Testis (tissue), 3 donors: Measurements from ENCODE around the gene SMIM33. TPM values are rescaled to one million over a fixed set of nuclear protein-coding genes. Genes with fewer than 3 reads are reported as not detected.

Experiments used
- DNase-seq: peaks from one replicate; pipeline ENCODE4 v3.0.0-alpha.2; 2019
- H3K27ac ChIP-seq, 2 donors: fragments of 200-600 bp; sonication (generic); one replicate each; pipeline ENCODE4 v1.5.1; 2019
- H3K27me3 ChIP-seq: fragments of 200-600 bp; sonication (generic); one replicate; pipeline ENCODE4 v1.5.1; 2019
- H3K36me3 ChIP-seq: fragments of 200-600 bp; sonication (generic); one replicate; pipeline ENCODE4 v1.5.1; 2017; ENCODE audit warnings: low read depth; ENCODE audit errors: missing control alignments
- H3K4me1 ChIP-seq: fragments of 200-600 bp; sonication (generic); one replicate; pipeline ENCODE4 v1.5.1; 2019
- H3K4me3 ChIP-seq, 2 donors: fragments of 200-600 bp; sonication (generic); one replicate each; pipeline ENCODE4 v1.5.1; 2017 to 2019
- H3K9me3 ChIP-seq: fragments of 200-600 bp; sonication (generic); one replicate; pipeline ENCODE4 v1.5.1; 2017
- POLR2A ChIP-seq: fragments of 450-650 bp; IDR thresholded peaks from one replicate; pipeline ENCODE4 v1.6.1; 2017; ENCODE audit warnings: antibody characterized with exemption, mild to moderate bottlenecking, moderate library complexity
- WGBS, 2 donors: methylation state at CpG; one replicate each; pipeline ENCODE4 v1.1.5; 2018; 5-methylcytosine and 5-hydroxymethylcytosine counted together
- intact Hi-C: fragments of 100-400 bp; cut with DNase I; formaldehyde crosslinking; loops from one replicate; pipeline ENCODE4 v1.15.1; 2023; ENCODE audit warnings: low total_unique reads
- polyA plus RNA-seq: library from polyadenylated mRNA; stranded (reverse); fragments of 350-450 nt; fragmentation: Illumina TruSeq; extraction: RNeasy Lipid Tissue Mini Kit (QIAGEN cat#74804); gene quantifications from one replicate; pipeline ENCODE4 v1.2.3, GENCODE V29; 2014; ENCODE audit warnings: low read depth, low replicate concordance; ENCODE audit not compliant: insufficient read depth
- total RNA-seq, 2 donors: library from RNA; depleted of rRNA; stranded (reverse); fragments of >200 nt; gene quantifications; one replicate each; pipeline ENCODE4 v1.2.3, GENCODE V29; 2016
- TF ChIP-seq, protein P1 (sequence below), 3 experiments: fragments of 450-650 bp in 2 of 3; fragments of 200-600 bp in 1 of 3; sonication (generic) in 1 of 3; IDR thresholded peaks; one replicate each; pipeline ENCODE4 v1.5.1; 2016 to 2019; ENCODE audit warnings: antibody characterized with exemption in 3 of 3, mild to moderate bottlenecking in 2 of 3, moderate library complexity in 1 of 3

Gene SMIM33
- total and polyA plus RNA-seq, 3 donors from 2014 or later: 0.16 TPM; not detected in 2

DNA sequence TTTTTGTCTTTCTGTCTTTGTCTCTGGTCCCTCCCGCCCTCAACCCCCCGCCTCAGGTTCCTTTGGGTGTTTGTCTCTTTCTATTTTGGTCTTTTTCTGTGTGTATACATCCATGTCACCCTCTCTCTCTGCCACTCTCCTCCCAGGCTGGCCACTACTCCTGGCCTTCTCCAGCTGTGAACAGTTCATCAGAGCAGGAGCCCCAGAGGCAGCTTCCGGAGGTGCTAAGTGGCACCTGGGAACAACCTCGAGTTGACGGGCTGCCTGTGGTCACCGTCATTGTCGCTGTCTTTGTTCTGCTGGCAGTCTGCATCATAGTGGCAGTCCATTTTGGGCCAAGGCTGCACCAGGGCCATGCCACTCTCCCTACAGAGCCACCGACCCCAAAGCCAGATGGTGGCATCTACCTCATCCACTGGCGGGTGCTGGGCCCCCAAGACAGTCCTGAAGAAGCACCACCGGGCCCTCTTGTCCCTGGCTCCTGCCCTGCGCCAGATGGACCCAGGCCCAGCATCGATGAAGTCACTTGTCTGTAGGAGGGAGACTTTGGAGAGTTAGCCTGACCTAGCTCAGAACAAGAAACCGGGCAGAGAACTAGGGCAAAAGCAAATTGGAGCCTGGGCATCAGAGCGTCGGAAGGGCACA, 1.7 kb downstream of the SMIM33 start:
- Histone ChIP-seq H3K4me3 (no peak overlapping the region), H3K4me1 (no peaks in the 10 kb centered on the region)
- WGBS, 2 donors: 88 to 91% methylated on average over 14 to 15 of the region's 15 CpGs

GRCh38 chr5:139473105-139473504, 2.3 kb downstream of the SMIM33 start:
- TF ChIP-seq, protein P1, sequence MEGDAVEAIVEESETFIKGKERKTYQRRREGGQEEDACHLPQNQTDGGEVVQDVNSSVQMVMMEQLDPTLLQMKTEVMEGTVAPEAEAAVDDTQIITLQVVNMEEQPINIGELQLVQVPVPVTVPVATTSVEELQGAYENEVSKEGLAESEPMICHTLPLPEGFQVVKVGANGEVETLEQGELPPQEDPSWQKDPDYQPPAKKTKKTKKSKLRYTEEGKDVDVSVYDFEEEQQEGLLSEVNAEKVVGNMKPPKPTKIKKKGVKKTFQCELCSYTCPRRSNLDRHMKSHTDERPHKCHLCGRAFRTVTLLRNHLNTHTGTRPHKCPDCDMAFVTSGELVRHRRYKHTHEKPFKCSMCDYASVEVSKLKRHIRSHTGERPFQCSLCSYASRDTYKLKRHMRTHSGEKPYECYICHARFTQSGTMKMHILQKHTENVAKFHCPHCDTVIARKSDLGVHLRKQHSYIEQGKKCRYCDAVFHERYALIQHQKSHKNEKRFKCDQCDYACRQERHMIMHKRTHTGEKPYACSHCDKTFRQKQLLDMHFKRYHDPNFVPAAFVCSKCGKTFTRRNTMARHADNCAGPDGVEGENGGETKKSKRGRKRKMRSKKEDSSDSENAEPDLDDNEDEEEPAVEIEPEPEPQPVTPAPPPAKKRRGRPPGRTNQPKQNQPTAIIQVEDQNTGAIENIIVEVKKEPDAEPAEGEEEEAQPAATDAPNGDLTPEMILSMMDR (IDR thresholded peaks at IDR 0.05): no peak
- TF ChIP-seq POLR2A: no peak

More for the DNA sequence above, 1.7 kb downstream of the SMIM33 start:
- Histone ChIP-seq H3K9me3 (no peaks in the 10 kb centered on the region), H3K27ac (no peak overlapping the region), H3K27me3 (no peaks in the 10 kb centered on the region), H3K36me3 (no peaks in the 10 kb centered on the region)
- TF ChIP-seq, protein P1 (IDR thresholded peaks at IDR 0.05): no peak
- no peak for TF ChIP-seq POLR2A
- intact Hi-C loops: no loop called here
- DNase-seq: no peak

DNA sequence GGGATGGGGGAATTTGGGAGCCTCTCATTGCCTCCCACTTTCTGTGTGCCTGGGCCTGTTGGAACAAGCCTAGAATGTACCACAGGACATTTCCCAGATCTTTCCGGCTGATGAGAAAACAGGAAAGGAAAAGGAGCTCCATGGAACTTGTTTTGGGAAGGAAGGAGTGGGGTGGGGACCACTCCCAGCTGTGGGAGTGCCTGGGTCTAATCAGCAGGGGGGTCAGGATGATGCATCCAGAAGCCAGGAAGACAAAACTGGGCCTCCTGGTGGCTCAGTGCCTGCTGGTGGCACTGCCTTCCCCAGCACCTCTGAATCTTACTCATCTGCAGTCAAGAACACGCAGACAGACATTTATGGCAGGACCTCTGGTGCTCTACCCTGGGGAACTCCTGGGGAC, 2.8 kb downstream of the SMIM33 start:
- Histone ChIP-seq H3K4me1 (no peaks in the 10 kb centered on the region), H3K27me3 (no peaks in the 10 kb centered on the region), H3K4me3 (no peak overlapping the region), H3K9me3 (no peaks in the 10 kb centered on the region), H3K36me3 (no peaks in the 10 kb centered on the region), H3K27ac (peak overlapping the region in 1 of 2 donors; percentile 7)
- 69 to 74% methylated on average over 2 of the region's 2 CpGs for WGBS, 2 donors
- intact Hi-C loops: no loop called here
- DNase-seq: no peak
- TF ChIP-seq, protein P1 (IDR thresholded peaks at IDR 0.05): no peak
- no peak for TF ChIP-seq POLR2A

More at GRCh38 chr5:139473105-139473504, 2.3 kb downstream of the SMIM33 start:
- no peaks in the 10 kb centered on the region for H3K36me3 ChIP-seq
- no peaks in the 10 kb centered on the region for H3K27me3 ChIP-seq
- no peaks in the 10 kb centered on the region for H3K4me1 ChIP-seq
- H3K4me3 ChIP-seq: no peak overlapping the region
- no peak for DNase-seq
- H3K27ac ChIP-seq: peak overlapping the region in 1 of 2 donors; percentile 7
- WGBS, 2 donors: 75 to 91% methylated on average over 3 to 8 of the region's 8 CpGs
- intact Hi-C loops: no loop called here
- H3K9me3 ChIP-seq: no peaks in the 10 kb centered on the region

DNA sequence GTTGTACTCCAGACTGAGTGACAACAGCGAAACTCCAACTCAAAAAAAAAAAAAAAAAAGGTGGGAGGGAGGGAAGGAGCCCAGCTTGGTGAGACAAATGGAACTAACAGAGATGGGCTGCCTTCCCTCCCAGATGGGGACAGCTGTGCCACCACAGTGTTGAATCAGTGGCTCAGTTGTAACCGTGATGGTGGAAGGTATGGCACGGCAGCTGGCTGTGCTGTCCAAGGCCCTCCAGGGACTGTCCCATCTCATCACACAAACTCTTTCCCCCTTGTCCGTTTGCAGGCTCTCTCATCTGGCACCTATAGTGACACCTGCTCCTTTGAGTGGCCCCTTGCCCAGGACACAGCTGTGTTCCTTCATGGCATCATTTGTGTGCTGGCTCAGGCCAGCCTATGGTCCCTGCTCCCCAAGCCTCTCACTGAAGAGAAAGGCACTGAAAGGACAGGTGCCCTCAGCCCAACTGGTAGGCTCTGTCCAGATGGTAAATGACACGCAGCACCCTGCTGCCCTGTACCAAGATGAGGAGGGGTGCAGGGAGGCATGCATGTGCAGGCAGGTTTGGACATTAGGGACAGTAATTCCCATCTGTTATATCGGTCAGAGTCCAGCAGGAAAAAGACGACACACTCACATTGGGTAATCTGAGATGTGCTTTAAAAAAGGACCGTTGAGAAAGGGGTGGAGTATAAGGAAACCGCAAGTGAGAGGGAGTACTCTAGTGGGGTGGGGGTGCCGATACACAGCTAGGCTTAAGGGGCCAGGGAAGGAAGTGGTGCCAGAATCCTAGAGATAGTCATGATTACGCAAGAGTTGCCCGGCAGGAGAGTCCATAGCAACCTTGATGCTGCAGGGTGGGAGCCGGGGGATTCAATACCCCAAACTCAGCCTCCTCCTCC, 4.3 kb downstream of the SMIM33 start:
- intact Hi-C loops: no loop called here
- 57 to 68% methylated on average over 13 of the region's 13 CpGs for WGBS, 2 donors
- H3K27me3 ChIP-seq: no peaks in the 10 kb centered on the region
- DNase-seq: no peak
- no peaks in the 10 kb centered on the region for H3K9me3 ChIP-seq
- no peaks in the 10 kb centered on the region for H3K36me3 ChIP-seq
- H3K27ac ChIP-seq: no peak overlapping the region
- H3K4me1 ChIP-seq: no peaks in the 10 kb centered on the region
- TF ChIP-seq POLR2A: no peak
- TF ChIP-seq, protein P1 (IDR thresholded peaks at IDR 0.05): no peak
- no peak overlapping the region for H3K4me3 ChIP-seq
